HG03442 (cell line): ENCODE data around the gene EID1.
"Not testable (repeated sequence)": the region's sequence is repeated elsewhere in the genome, so short reads cannot be mapped to it uniquely, and the experiment has no call there.

ENCODE experiments used
- ATAC-seq: cut with Tn5 transposase; IDR thresholded peaks from one replicate; pipeline ENCODE4 v1.9.1; 2021; ENCODE audit warnings: mild to moderate bottlenecking, moderate library complexity; ENCODE audit not compliant: unreplicated experiment

The EID1 gene

DNA sequence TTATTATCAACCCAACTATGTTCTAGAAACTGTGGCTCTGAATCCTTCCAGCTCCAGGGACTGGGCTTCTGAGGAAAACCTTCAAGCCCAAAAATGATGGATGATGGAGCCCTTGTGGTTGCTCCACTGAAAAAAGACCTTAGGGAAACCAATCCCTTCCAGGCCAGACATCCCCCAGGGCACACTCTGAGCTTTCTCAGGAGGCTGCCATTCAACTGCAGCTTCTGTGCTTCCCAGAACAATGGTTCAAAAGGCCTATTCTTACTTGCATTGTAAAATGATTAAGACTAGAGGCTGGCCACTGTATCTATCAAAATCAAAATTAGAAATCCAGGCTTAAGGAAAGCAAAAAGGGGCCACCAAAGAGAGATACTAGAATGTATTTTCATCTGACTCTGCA is 27.3 kb downstream of the EID1 start:
- no peak for ATAC-seq

DNA sequence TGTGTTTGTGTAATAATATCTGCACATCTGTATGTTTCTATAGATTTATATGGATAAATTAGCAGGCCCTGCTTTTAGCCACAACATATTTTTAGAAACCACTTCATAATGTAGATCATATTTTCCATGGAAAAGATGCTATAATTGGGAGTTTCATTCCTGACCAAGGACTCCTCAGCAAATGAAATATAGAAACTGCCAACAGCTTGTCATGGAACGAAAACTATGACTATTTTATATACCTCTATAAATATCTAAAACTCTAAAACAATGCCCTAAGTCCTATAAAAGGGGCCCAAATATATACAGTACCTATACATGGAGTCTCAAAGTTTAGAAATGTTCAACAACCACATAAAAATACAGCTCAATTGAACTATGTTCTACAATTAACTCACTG is 27.9 kb downstream of the EID1 start:
- no peak for ATAC-seq

DNA sequence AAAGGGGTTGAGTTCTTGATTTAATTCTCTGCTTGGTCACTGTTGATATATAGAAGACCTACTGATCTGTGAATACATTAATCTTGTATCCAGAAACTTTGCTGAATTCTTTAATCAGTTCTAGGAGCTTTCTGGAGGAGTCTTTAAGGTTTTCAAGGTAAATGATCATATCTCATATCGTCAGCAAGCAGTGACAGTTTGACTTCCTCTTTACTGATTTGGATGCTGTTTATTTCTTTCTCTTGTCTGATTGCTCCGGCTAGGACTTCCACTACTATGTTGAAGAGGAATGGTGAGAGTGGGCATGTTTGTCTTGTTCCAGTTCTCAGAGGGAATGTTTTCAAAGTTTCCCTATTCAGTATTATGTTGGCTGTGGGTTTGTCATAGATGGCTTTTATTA is 31.4 kb downstream of the EID1 start:
- not testable (repeated sequence) for ATAC-seq

DNA sequence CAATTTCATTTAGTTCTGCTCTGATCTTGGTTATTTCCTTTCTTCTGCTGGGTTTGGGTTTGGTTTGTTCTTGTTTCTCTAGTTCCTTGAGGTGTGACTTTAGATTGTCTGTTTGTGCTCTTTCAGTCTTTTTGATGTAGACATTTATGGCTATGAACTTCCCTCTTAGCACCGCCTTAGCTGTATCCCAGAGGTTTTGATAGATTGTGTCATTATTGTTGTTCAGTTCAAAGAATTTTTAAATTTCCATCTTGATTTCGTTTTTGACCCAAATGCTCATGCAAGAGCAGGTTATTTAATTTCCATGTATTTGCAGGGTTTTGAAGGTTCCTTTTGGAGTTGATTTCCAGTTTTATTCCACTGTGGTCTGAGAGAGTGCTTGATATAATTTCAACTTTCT is 32.6 kb downstream of the EID1 start:
- ATAC-seq: not testable (repeated sequence)

DNA sequence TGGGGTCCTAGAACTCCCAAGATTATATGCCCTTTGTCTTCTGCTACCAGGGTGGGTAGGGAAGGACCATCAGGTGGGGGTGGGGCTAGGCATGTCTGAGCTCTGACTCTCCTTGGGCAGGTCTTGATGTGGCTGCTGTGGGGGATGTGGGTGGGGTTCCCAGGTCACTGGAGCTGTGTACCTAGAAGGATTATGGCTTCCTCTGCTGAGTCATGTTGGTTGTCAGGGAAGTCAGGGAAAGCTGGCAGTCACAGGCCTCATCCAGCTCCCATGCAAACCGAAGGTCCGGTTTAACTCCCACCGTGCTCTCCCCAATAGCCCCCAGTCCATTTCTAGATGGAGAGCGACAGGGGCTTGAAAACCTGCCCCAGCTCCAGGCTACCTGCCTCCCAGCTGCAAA is 35.2 kb downstream of the EID1 start:
- no peak for ATAC-seq

DNA sequence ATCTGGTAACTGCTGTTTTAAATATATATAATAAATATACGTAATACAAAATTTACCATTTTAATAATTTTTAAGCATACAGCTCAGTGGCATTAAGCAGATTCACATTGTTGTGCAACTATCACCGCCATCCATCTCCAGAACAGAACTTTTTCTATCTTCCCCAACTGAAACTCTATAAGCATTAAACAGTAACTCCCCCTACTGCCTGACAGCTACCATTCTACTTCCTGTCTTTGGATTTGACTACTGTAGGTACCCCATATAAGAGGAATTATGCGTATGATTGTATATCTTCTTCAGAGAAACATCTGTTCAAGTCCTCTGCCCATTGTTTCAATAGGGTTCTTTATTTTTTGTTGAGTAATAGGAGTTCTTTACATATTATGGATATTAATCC is 36.8 kb downstream of the EID1 start:
- ATAC-seq: no peak

DNA sequence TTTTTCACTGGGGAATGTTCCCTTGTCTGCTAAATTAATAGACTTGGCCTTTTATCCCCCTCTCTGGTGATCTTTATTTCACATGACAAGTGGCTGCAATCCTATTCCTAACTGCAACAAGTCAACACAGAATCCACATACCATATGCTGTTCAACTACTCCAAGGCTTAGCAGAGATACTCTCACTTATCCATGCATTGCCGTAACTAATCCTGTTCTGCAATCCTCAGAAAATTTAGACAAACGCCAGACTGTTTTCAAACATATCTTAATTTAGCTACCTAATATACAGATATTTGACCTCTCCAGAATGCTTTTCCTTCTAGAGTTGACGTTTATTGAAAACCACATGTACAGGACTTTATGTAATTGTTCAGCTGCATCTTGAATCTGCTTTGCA is 37.9 kb downstream of the EID1 start:
- ATAC-seq: no peak

DNA sequence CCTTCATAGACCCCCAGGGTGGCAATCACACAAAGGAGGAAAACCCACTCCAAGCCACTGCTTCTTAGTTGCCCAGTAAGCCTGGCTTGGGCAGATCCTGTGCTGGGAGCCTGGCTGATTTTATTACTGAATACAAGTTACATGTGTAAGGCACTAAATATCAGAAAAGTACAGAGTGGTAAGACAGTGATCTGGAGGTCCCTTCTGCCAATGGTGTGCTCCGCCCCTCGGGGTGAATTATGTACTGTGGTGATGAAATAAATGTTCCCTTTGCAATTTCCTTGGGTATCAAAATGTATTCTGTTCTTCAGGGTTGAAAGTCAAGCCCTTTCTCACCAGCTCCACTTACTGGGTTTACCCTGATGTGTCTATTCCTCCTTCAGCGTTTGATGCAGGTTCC is 38.8 kb downstream of the EID1 start:
- ATAC-seq: no peak

DNA sequence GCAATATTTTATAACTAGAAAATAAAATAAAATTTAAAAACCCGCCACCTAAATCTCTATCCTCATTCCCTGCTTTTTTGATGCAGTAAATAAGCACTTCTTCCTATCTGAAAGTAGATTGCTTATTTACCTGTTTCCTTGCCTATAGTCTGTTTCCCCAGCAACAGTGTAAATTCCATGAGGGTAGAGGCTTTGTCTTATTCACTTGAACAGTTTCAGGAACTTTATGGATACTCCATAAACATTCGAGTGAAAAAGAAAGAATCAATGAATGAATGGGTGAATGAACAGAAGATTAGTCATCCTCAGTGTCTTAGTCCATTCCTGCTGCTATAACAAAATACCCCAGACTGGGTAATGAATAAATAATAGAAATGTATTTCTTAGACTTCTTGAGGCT is 44.1 kb downstream of the EID1 start:
- ATAC-seq: no peak

DNA sequence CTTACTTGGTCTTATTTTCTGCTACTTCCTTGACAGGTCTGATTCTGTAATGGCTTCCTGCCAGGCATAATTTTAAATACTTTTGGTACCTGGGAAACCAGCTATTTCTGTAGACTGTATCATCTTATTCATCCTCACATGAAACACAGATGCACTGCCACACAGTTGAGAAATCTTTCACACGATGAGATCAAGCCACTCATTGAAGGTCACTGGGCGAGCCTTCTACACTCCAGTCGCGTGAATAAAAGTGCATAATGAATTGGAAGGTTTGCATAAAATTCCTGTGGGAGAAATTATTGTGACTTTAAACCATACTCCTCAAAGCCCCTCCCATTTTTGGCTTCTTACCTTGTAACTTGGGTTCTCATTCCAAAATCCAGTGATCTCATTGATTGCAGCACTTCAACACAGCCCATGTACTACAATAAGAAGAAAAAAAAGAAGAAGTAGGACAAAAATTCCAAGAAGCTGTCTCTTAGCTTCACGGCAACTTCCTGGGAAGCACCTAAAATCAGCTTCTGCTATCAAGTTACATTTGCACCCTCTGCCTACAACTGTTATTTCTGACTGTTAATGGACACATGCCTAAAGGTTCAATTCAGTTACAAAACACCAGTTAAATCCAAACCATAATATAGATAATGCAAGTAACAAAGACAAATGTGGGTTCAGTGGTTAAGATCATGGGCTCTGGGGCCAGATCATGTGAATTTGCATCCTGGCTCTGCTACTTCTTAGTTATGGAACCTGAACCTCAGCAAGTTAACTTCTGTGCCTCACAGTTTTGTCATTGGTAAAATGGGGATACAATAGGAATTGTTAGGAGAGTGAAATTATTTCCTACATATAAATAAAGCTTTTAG is 46.8 kb downstream of the EID1 start:
- ATAC-seq: no peak

DNA sequence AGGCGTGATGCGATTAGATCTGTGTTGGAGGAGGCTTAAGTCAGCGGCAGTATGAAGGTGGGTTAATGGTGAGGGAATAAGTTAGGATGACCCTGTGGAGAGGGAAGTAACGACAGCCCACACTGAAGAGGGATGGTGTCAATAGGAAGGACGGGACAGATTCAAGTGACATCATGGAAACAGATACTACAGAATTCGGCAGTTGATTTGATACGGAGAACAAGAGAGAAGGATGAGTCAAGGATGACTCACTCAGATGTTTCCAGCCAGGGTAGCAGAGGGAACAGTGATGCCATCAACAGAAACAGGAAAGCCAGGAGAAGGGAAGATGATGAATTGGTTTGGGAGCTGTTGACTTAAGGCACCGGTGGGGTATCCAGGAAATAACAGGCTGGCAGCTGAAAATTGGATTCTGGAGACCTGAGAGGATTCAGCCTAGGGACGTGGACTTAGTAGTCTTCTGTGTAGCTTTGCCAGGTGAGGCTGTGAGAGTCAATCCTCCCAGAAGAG is 47.8 kb downstream of the EID1 start:
- no peak for ATAC-seq

DNA sequence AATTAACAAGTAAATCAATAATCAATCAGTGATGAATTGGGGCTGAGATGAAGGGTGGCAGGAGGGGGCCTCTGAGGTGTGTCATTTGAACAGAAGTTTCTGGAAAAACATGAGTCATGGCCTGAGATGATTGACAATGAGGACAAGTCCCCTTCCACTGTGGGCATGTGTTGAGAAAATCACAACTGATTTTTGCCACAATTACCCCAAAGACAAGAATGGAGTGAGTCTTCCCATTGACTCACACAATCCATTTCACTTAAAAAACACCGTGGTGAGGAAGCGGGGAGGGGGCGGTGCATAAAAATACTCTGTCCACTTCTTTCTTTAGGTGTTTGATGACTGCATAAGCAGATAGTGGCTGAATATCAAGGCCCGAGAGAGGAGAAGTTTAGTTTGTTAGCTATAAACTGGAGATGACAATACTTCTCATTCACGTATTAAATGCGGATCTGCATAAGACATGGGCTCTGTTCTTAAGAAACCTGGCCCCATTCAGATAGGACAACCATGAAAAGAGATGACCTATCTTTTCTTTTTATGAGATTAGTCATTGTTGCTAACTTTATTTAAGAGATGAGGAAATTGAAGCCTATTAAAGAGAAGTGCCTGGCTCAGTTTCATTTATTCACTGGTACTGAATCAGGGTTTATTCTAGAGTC is 51.1 kb downstream of the EID1 start:
- no peak for ATAC-seq

DNA sequence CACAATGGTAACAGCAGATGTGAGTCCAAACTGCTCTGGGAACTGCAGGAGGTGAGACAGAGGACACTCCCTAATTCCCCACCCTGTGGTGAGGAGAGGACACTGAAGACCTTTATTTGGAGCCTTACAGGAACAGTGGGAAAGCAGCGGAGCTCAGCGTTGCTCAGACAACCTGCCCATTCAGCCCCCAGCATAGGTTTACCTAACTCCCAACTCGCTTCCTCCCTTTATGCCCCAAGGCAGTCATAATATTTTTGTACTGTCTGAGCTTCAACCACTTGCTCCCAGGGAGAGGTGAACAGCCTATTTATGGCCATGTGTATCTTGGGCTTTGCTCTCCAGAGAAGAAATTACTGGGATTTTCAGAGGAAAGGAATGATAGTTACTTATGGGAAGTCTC is 51.7 kb downstream of the EID1 start:
- ATAC-seq: no peak
